Ascending aorta (tissue), 2 donors: Measurements from ENCODE around the gene TPT1. TPM values are rescaled to one million over a fixed set of nuclear protein-coding genes. Genes with fewer than 3 reads are reported as not detected.

ENCODE experiments used
- DNase-seq, 2 donors: peaks; one replicate each; pipeline ENCODE4 v3.0.0-alpha.2; 2019; ENCODE audit warnings: low spot score in 2 of 2
- H3K27ac ChIP-seq, 2 donors: fragments of 200-600 bp; sonication (generic); one replicate each; pipeline ENCODE4 v1.5.1; 2016 to 2017; ENCODE audit warnings: mild to moderate bottlenecking in 1 of 2
- H3K27me3 ChIP-seq: fragments of 200-600 bp; sonication (generic); one replicate; pipeline ENCODE4 v1.5.1; 2017
- H3K36me3 ChIP-seq, 2 donors: fragments of 200-600 bp; sonication (generic); one replicate each; pipeline ENCODE4 v1.5.1; 2016
- H3K4me1 ChIP-seq, 2 donors: fragments of 200-600 bp; sonication (generic); one replicate each; pipeline ENCODE4 v1.5.1; 2016 to 2017; ENCODE audit warnings: mild to moderate bottlenecking in 1 of 2
- H3K4me3 ChIP-seq, 2 donors: fragments of 200-600 bp; sonication (generic); one replicate each; pipeline ENCODE4 v1.5.1; 2016 to 2017; ENCODE audit warnings: mild to moderate bottlenecking in 1 of 2
- H3K9me3 ChIP-seq, 2 donors: fragments of 200-600 bp; sonication (generic); one replicate each; pipeline ENCODE4 v1.5.1; 2016
- CTCF ChIP-seq, 3 experiments: fragments of 200-600 bp in 2 of 3; fragments of 450-650 bp in 1 of 3; sonication (generic) in 2 of 3; IDR thresholded peaks; one replicate each; pipeline ENCODE4 v1.5.1; 2016 to 2019; ENCODE audit warnings: antibody characterized with exemption in 3 of 3, mild to moderate bottlenecking in 1 of 3, moderate library complexity in 1 of 3
- intact Hi-C: fragments of 100-400 bp; cut with DNase I; formaldehyde crosslinking; loops from one replicate; pipeline ENCODE4 v1.15.1; 2023
- total RNA-seq: library from RNA; depleted of rRNA; stranded (reverse); fragments of >200 nt; gene quantifications from one replicate; pipeline ENCODE4 v1.1.0, GENCODE V29; 2016

The TPT1 gene
- total RNA-seq, 1 donor from 2014 or later, result 2,079 TPM

- no peaks in the 10 kb centered on the region for H3K36me3 ChIP-seq
- DNase-seq, result no peak
- no peak for TF ChIP-seq CTCF (IDR thresholded peaks at IDR 0.05)
- H3K27ac ChIP-seq, result no peak overlapping the region
- no peaks in the 10 kb centered on the region for H3K27me3 ChIP-seq
- peaks cover 0 to 2% of the 10 kb centered on the region in 2 donors for H3K4me1 ChIP-seq
- intact Hi-C loops, result loop anchor here (5.0 to 10.0 kb wide), 3 partner anchors 44 to 792 kb away; partner anchors contain the start of gene SLC25A30
- H3K4me3 ChIP-seq, result no peak overlapping the region
- no peaks in the 10 kb centered on the region for H3K9me3 ChIP-seq
Observed at GRCh38 chr13:45373162-45373547, 32.2 kb upstream of the TPT1 start.

- Histone ChIP-seq H3K9me3 (no peaks in the 10 kb centered on the region), H3K27me3 (no peaks in the 10 kb centered on the region), H3K4me1 (peaks cover 0 to 5% of the 10 kb centered on the region in 2 donors), H3K4me3 (no peak overlapping the region), H3K36me3 (no peaks in the 10 kb centered on the region), H3K27ac (no peak overlapping the region)
- no peak for DNase-seq
- no peak for TF ChIP-seq CTCF (IDR thresholded peaks at IDR 0.05)
- intact Hi-C loops, result loop anchor here (5.0 to 10.0 kb wide), 3 partner anchors 45 to 792 kb away; partner anchors contain the start of gene SLC25A30
Observed at GRCh38 chr13:45372189-45373161, 31.5 kb upstream of the TPT1 start.

- H3K4me1 ChIP-seq, result peaks cover 0 to 5% of the 10 kb centered on the region in 2 donors
- TF ChIP-seq CTCF (IDR thresholded peaks at IDR 0.05), result peak; percentile 67 to 95 (median 95)
- no peaks in the 10 kb centered on the region for H3K36me3 ChIP-seq
- H3K9me3 ChIP-seq, result no peaks in the 10 kb centered on the region
- no peaks in the 10 kb centered on the region for H3K27me3 ChIP-seq
- no peak overlapping the region for H3K27ac ChIP-seq
- peak in 1 of 2 donors; percentile 79 for DNase-seq
- H3K4me3 ChIP-seq, result peak overlapping the region in 1 of 2 donors; percentile 10
- intact Hi-C loops, result loop anchor here (2.0 to 10.0 kb wide), 4 partner anchors 46 to 794 kb away; partner anchors contain the start of genes COG3 and SLC25A30
Observed at GRCh38 chr13:45370922-45371406, 30.0 kb upstream of the TPT1 start.

GRCh38 chr13:45369116-45369515 lies 28.1 kb upstream of the TPT1 start:
- Histone ChIP-seq H3K9me3 (no peaks in the 10 kb centered on the region), H3K4me3 (no peak overlapping the region), H3K36me3 (peaks cover 0 to 7% of the 10 kb centered on the region in 2 donors), H3K27ac (no peak overlapping the region), H3K27me3 (no peaks in the 10 kb centered on the region), H3K4me1 (peaks cover 0 to 5% of the 10 kb centered on the region in 2 donors)
- TF ChIP-seq CTCF (IDR thresholded peaks at IDR 0.05), result no peak
- intact Hi-C loops, result no loop called here
- DNase-seq, result no peak

- Histone ChIP-seq H3K27me3 (no peaks in the 10 kb centered on the region), H3K27ac (peak overlapping the region in 1 of 2 donors; percentile 3), H3K4me1 (peaks cover 0 to 5% of the 10 kb centered on the region in 2 donors), H3K4me3 (no peak overlapping the region), H3K9me3 (no peaks in the 10 kb centered on the region), H3K36me3 (peaks cover 0 to 7% of the 10 kb centered on the region in 2 donors)
- no peak for TF ChIP-seq CTCF (IDR thresholded peaks at IDR 0.05)
- no peak for DNase-seq
- intact Hi-C loops, result no loop called here
Observed at GRCh38 chr13:45368571-45368970, 27.6 kb upstream of the TPT1 start.
